H9 (cell line): ENCODE data around the gene LCE1C. TPM values are rescaled to one million over a fixed set of nuclear protein-coding genes. Genes with fewer than 3 reads are reported as not detected.

Experiments used
- DNase-seq: peaks from one replicate; pipeline ENCODE4 v3.0.0-alpha.2; 2017
- H2AFZ ChIP-seq: one replicate; pipeline ENCODE4 v1.6.1; 2013; ENCODE audit warnings: mild to moderate bottlenecking, low read length, control low read depth, moderate library complexity
- H2AK5ac ChIP-seq: 2 replicates; pipeline ENCODE4 v1.6.1; 2013; ENCODE audit warnings: low read length, control low read depth, mixed read lengths; ENCODE audit not compliant: insufficient read length
- H2BK120ac ChIP-seq: one replicate; pipeline ENCODE4 v1.6.1; 2013; ENCODE audit warnings: low read depth, mild to moderate bottlenecking, low read length, control low read depth, inconsistent platforms; ENCODE audit not compliant: poor library complexity, severe bottlenecking
- H2BK12ac ChIP-seq: 2 replicates; pipeline ENCODE4 v1.6.1; 2013; ENCODE audit warnings: low read length, control low read depth, mixed read lengths, low read depth; ENCODE audit not compliant: insufficient read length
- H2BK15ac ChIP-seq: 2 replicates; pipeline ENCODE4 v1.6.1; 2013; ENCODE audit warnings: low read depth, low read length, control low read depth
- H2BK20ac ChIP-seq: one replicate; pipeline ENCODE4 v1.6.1; 2013; ENCODE audit warnings: low read depth, mild to moderate bottlenecking, low read length, control low read depth, inconsistent platforms; ENCODE audit not compliant: poor library complexity, severe bottlenecking
- H2BK5ac ChIP-seq: 2 replicates; pipeline ENCODE4 v1.6.1; 2013; ENCODE audit warnings: low read length, control low read depth, mixed read lengths; ENCODE audit not compliant: insufficient read length
- H3K14ac ChIP-seq: 2 replicates; pipeline ENCODE4 v1.6.1; 2013; ENCODE audit warnings: low read length, control low read depth; ENCODE audit not compliant: insufficient read depth
- H3K18ac ChIP-seq: 2 replicates; pipeline ENCODE4 v1.6.1; 2013; ENCODE audit warnings: low read depth, mild to moderate bottlenecking, mixed read lengths, low read length, control low read depth; ENCODE audit not compliant: insufficient read length
- H3K23ac ChIP-seq: 2 replicates; pipeline ENCODE4 v1.6.1; 2013; ENCODE audit warnings: low read length, control low read depth, mixed read lengths, low read depth; ENCODE audit not compliant: insufficient read length
- H3K23me2 ChIP-seq: 2 replicates; pipeline ENCODE4 v1.6.1; 2013; ENCODE audit warnings: low read depth, mild to moderate bottlenecking, mixed read lengths, low read length, control low read depth; ENCODE audit not compliant: insufficient read length, poor library complexity, severe bottlenecking
- H3K27ac ChIP-seq: 2 replicates; pipeline ENCODE4 v1.5.1; 2013; ENCODE audit warnings: low read length, control low read depth, mixed read lengths, low read depth; ENCODE audit not compliant: insufficient read length
- H3K27me3 ChIP-seq: 2 replicates; pipeline ENCODE4 v1.6.1; 2013; ENCODE audit warnings: low read length, control low read depth, inconsistent platforms; ENCODE audit not compliant: insufficient read depth
- H3K4ac ChIP-seq: 2 replicates; pipeline ENCODE4 v1.6.1; 2013; ENCODE audit warnings: low read depth, mild to moderate bottlenecking, control low read depth, inconsistent platforms, low read length, moderate library complexity
- H3K4me1 ChIP-seq: 2 replicates; pipeline ENCODE4 v1.6.1; 2013; ENCODE audit warnings: low read length, control low read depth, inconsistent platforms; ENCODE audit not compliant: insufficient read depth
- H3K4me2 ChIP-seq: 2 replicates; pipeline ENCODE4 v1.6.1; 2013; ENCODE audit warnings: low read length, control low read depth, mixed read lengths; ENCODE audit not compliant: insufficient read length, insufficient read depth
- H3K56ac ChIP-seq: 2 replicates; pipeline ENCODE4 v1.6.1; 2013; ENCODE audit warnings: low read depth, mild to moderate bottlenecking, mixed read lengths, low read length, control low read depth; ENCODE audit not compliant: insufficient read length
- H3K79me1 ChIP-seq: 2 replicates; pipeline ENCODE4 v1.6.1; 2013; ENCODE audit warnings: low read depth, mild to moderate bottlenecking, moderate library complexity, low read length, control low read depth, inconsistent platforms; ENCODE audit not compliant: insufficient read depth, poor library complexity, severe bottlenecking
- H3K79me2 ChIP-seq: 2 replicates; pipeline ENCODE4 v1.6.1; 2013; ENCODE audit warnings: low read length, control low read depth, inconsistent platforms; ENCODE audit not compliant: insufficient read depth
- H3K9ac ChIP-seq: 2 replicates; pipeline ENCODE4 v1.6.1; 2013; ENCODE audit warnings: low read length, control low read depth, mixed read lengths; ENCODE audit not compliant: insufficient read length; ENCODE audit errors: extremely low read depth
- H3K9me3 ChIP-seq: one replicate; pipeline ENCODE4 v1.6.1; 2013; ENCODE audit warnings: low read depth, low read length, inconsistent platforms; ENCODE audit not compliant: control insufficient read depth
- H3T11ph ChIP-seq: one replicate; pipeline ENCODE4 v1.6.1; 2013; ENCODE audit warnings: mild to moderate bottlenecking, low read length, control low read depth, inconsistent platforms
- H4K20me1 ChIP-seq: one replicate; pipeline ENCODE4 v1.6.1; 2013; ENCODE audit not compliant: control insufficient read depth, insufficient read length, insufficient read depth
- H4K5ac ChIP-seq: 2 replicates; pipeline ENCODE4 v1.6.1; 2013; ENCODE audit warnings: low read depth, mild to moderate bottlenecking, mixed read lengths, low read length, control low read depth; ENCODE audit not compliant: insufficient read length
- H4K8ac ChIP-seq: replicated peaks from 2 replicates; pipeline ENCODE4 v1.6.1; 2013; ENCODE audit warnings: low read length, control low read depth, mixed read lengths, low read depth; ENCODE audit not compliant: insufficient read length
- H4K91ac ChIP-seq: 2 replicates; pipeline ENCODE4 v1.6.1; 2013; ENCODE audit warnings: low read depth, mild to moderate bottlenecking, moderate library complexity, mixed read lengths, low read length, control low read depth; ENCODE audit not compliant: insufficient read length
- H3K27ac Mint-ChIP-seq, 3 experiments: 2 replicates in 2 of 3; 3 replicates in 1 of 3; pipeline ENCODE4 v1.8.0; 2020 to 2021; ENCODE audit warnings: mixed read lengths in 3 of 3, mild to moderate bottlenecking in 1 of 3, moderate library complexity in 1 of 3
- H3K27me3 Mint-ChIP-seq: 2 replicates; pipeline ENCODE4 v1.8.0; 2021; ENCODE audit warnings: low read depth, mild to moderate bottlenecking, moderate library complexity, mixed read lengths
- H3K36me3 Mint-ChIP-seq, 3 experiments: 2 replicates in 2 of 3; 3 replicates in 1 of 3; pipeline ENCODE4 v1.8.0; 2020 to 2021; ENCODE audit warnings: low read depth in 3 of 3, mixed read lengths in 3 of 3; ENCODE audit not compliant: insufficient read depth in 1 of 3
- H3K4me1 Mint-ChIP-seq, 2 experiments: 2 replicates each; pipeline ENCODE4 v1.8.0; 2020; ENCODE audit warnings: mixed read lengths in 2 of 2
- H3K4me3 Mint-ChIP-seq, 2 experiments: 2 replicates in 1 of 2; 3 replicates in 1 of 2; pipeline ENCODE4 v1.8.0; 2020 to 2021; ENCODE audit warnings: mild to moderate bottlenecking in 2 of 2, mixed read lengths in 2 of 2, moderate library complexity in 1 of 2
- H3K9me3 Mint-ChIP-seq, 2 experiments: 2 replicates in 1 of 2; 3 replicates in 1 of 2; pipeline ENCODE4 v1.8.0; 2020; ENCODE audit warnings: mild to moderate bottlenecking in 2 of 2, mixed read lengths in 2 of 2, moderate library complexity in 1 of 2
- WGBS: extraction: QIAGEN DNeasy Blood & Tissue Kit; methylation state at CpG from one replicate; pipeline ENCODE4 v1.1.7; 2013; ENCODE audit warnings: missing lambda C conversion rate, low lambda C conversion rate, mixed read lengths; ENCODE audit not compliant: insufficient read length; ENCODE audit errors: extremely low coverage; 5-methylcytosine and 5-hydroxymethylcytosine counted together
- total RNA-seq: library from RNA; stranded (reverse); gene quantifications from 2 replicates; pipeline ENCODE4 v1.2.1, GENCODE V29; 2021
- TF ChIP-seq, protein P1 (sequence below): fragments of 200-600 bp; sonication (generic); conservative IDR thresholded peaks from 3 replicates; pipeline ENCODE4 v1.8.0; 2021; ENCODE audit warnings: antibody characterized with exemption, mild to moderate bottlenecking

Gene LCE1C
- total RNA-seq, 1 experiment from 2014 or later: not detected

GRCh38 chr1:152760551-152761190 is 45.8 kb downstream of the LCE1C start:
- no peaks in the 10 kb centered on the region for H3K4me1 ChIP-seq
- peaks cover 22 to 44% (median 24%) of the 10 kb centered on the region in 3 experiments; a peak in 6 of 7 replicates for H3K36me3 Mint-ChIP-seq
- WGBS: no CpG with 5 or more reads among the region's 31 CpGs

More at GRCh38 chr1:152760551-152761190, 45.8 kb downstream of the LCE1C start:
- TF ChIP-seq, protein P1, sequence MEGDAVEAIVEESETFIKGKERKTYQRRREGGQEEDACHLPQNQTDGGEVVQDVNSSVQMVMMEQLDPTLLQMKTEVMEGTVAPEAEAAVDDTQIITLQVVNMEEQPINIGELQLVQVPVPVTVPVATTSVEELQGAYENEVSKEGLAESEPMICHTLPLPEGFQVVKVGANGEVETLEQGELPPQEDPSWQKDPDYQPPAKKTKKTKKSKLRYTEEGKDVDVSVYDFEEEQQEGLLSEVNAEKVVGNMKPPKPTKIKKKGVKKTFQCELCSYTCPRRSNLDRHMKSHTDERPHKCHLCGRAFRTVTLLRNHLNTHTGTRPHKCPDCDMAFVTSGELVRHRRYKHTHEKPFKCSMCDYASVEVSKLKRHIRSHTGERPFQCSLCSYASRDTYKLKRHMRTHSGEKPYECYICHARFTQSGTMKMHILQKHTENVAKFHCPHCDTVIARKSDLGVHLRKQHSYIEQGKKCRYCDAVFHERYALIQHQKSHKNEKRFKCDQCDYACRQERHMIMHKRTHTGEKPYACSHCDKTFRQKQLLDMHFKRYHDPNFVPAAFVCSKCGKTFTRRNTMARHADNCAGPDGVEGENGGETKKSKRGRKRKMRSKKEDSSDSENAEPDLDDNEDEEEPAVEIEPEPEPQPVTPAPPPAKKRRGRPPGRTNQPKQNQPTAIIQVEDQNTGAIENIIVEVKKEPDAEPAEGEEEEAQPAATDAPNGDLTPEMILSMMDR: no peak
- Histone ChIP-seq H3K56ac (no peak overlapping the region), H3K79me2 (no peaks in the 10 kb centered on the region), H2BK15ac (no peak overlapping the region), H4K8ac (no peak overlapping the region), H4K20me1 (no peaks in the 10 kb centered on the region), H3K79me1 (no peaks in the 10 kb centered on the region), H3T11ph (no peak overlapping the region), H2AK5ac (no peak overlapping the region), H3K9me3 (peaks cover 98% of the 10 kb centered on the region), H3K23ac (no peak overlapping the region), H3K27me3 (no peaks in the 10 kb centered on the region), H2BK20ac (no peak overlapping the region), H3K4me2 (no peak overlapping the region), H3K4ac (no peak overlapping the region), H2AFZ (no peak overlapping the region), H4K5ac (no peak overlapping the region), H2BK5ac (no peak overlapping the region), H3K9ac (no peak overlapping the region), H3K23me2 (no peaks in the 10 kb centered on the region), H3K27ac (no peak overlapping the region), H4K91ac (no peak overlapping the region), H3K14ac (no peak overlapping the region), H2BK120ac (no peak overlapping the region), H2BK12ac (no peak overlapping the region), H3K18ac (no peak overlapping the region)
- Mint-ChIP-seq H3K9me3 (peaks cover 92 to 95% of the 10 kb centered on the region in 2 experiments), H3K4me1 (no peaks in the 10 kb centered on the region), H3K4me3 (no peak overlapping the region), H3K27ac (no peak overlapping the region), H3K27me3 (peaks cover 4% of the 10 kb centered on the region; the same call in 1 of the 2 replicates)
- DNase-seq: no peak
